Upper lobe of right lung (tissue), 1 donor: ENCODE data around the gene PRKG1. TPM values are rescaled to one million over a fixed set of nuclear protein-coding genes. Genes with fewer than 3 reads are reported as not detected.

Source experiments
- ATAC-seq: fragments of 200-7000 bp; cut with Tn5 transposase; one replicate; pipeline ENCODE4 v1.9.1; 2020; ENCODE audit warnings: mild to moderate bottlenecking, moderate library complexity
- DNase-seq: peaks from one replicate; pipeline ENCODE4 v3.0.0-alpha.2; 2020
- H3K27ac ChIP-seq: fragments of 200-600 bp; one replicate; pipeline ENCODE4 v1.8.0; 2022
- H3K27me3 ChIP-seq: fragments of 200-600 bp; one replicate; pipeline ENCODE4 v1.8.0; 2022; ENCODE audit warnings: mild to moderate bottlenecking
- H3K36me3 ChIP-seq: fragments of 200-600 bp; one replicate; pipeline ENCODE4 v1.8.0; 2022
- H3K4me1 ChIP-seq: fragments of 200-600 bp; one replicate; pipeline ENCODE4 v1.8.0; 2022
- H3K4me3 ChIP-seq: fragments of 200-600 bp; one replicate; pipeline ENCODE4 v1.8.0; 2022; ENCODE audit warnings: mild to moderate bottlenecking
- H3K9me3 ChIP-seq: fragments of 200-600 bp; one replicate; pipeline ENCODE4 v1.8.0; 2022
- CTCF ChIP-seq: fragments of 200-600 bp; IDR thresholded peaks from one replicate; pipeline ENCODE4 v1.8.0; 2022; ENCODE audit warnings: antibody characterized with exemption
- intact Hi-C: fragments of 100-400 bp; cut with DNase I; formaldehyde crosslinking; loops from one replicate; pipeline ENCODE4 v1.11.0; 2022
- microRNA-seq: library from miRNA; unstranded; fragments of <30 nt; microRNA quantifications from one replicate; pipeline ENCODE4 v1.2.0, GENCODE V29; 2020; ENCODE audit warnings: borderline microRNAs expressed
- total RNA-seq: library from RNA; stranded (reverse); fragmentation: NEBNext Ultra II Directional; extraction: Animal tissue kit (Norgen Biotek cat#: 25700); gene quantifications from one replicate; pipeline ENCODE4 v1.2.1, GENCODE V29; 2021
- donor health status: DM: no; HTN: yes; CAD: no; lungs with severe emphysema.

Gene PRKG1
- total RNA-seq, 1 donor from 2014 or later, result 30.0 TPM

DNA sequence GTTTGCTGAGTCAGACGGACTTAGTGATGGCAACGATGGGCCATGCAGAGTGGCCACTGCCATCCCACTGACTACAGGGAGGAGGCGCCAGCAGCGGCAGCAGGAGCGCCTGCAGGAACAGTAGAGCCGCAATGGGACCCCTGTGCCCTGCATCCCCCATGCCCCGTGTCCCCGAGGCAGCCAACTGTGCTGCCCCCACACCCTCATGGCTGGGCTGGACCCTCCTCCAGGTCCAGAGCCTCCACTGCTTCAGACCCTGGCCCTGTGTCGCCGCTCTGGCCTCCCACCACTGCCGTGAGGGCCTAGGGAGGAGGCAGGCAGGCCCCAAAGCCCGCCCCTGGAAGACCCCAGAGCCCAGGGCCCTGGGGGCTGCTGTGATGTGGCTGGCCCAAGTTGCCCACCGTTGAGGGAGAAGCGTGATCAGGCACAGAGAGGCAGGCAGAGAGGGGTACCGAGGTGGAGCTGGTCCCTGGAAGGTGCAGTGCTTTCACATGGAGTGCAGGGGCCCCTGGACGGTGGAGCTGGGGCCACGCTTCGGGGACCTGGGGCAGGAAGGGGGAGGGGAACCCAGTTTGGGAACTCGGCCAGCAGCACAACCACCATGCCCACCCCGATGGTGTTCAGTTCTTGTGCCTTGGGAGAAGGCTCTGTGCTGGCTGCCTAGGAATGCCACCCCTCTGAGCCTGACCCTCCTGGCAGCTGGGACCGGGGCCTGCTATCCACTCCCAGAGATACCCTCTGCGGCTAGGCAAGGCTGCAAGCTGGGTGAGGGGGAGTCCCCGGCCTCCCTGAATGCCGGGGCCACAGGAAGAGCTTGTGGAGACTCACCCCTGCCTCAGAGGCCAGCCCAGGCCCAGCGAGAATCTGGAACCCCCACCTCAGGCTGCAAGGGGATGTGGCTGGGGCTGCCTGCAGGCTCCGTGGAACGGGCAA, 1272.4 kb downstream of the PRKG1 start:
- no peaks in the 10 kb centered on the region for H3K36me3 ChIP-seq
- no peak for TF ChIP-seq CTCF
- intact Hi-C loops, result no loop called here
- no peak overlapping the region for H3K27ac ChIP-seq
- DNase-seq, result no peak
- H3K4me3 ChIP-seq, result no peak overlapping the region
- no peaks in the 10 kb centered on the region for H3K4me1 ChIP-seq
- no peaks in the 10 kb centered on the region for H3K9me3 ChIP-seq
- ATAC-seq, result peak; percentile 21
- no peaks in the 10 kb centered on the region for H3K27me3 ChIP-seq

GRCh38 chr10:52347327-52347667, 1273.0 kb downstream of the PRKG1 start:
- Histone ChIP-seq H3K4me3 (no peak overlapping the region), H3K4me1 (no peaks in the 10 kb centered on the region), H3K27me3 (no peaks in the 10 kb centered on the region), H3K36me3 (no peaks in the 10 kb centered on the region), H3K9me3 (no peaks in the 10 kb centered on the region), H3K27ac (no peak overlapping the region)
- DNase-seq (no peak), ATAC-seq (peak; percentile 33)
- intact Hi-C loops, result no loop called here
- no peak for TF ChIP-seq CTCF

Small RNAs within 50 kb of the gene (microRNA-seq; reads per million reads assigned to microRNA genes)
- 2.6 reads per million, percentile 16 among the genes with 10 or more reads in this experiment for gene MIR605

Other genes starting within 250 kb of the PRKG1 start
- not detected for gene A1CF, start 188.9 kb upstream of the PRKG1 start, total RNA-seq